K562 (cell line): ENCODE data around the gene PPA2. TPM values are rescaled to one million over a fixed set of nuclear protein-coding genes. Genes with fewer than 3 reads are reported as not detected.

Source experiments
- CEBPB ChIP-seq: fragments of 450-650 bp; IDR thresholded peaks from 2 replicates; pipeline ENCODE4 v1.6.1; 2016; ENCODE audit warnings: missing genetic modification characterization, missing compliant biosample characterization
- E4F1 ChIP-seq: fragments of 250-450 bp; sonication (Bioruptor Pico); IDR thresholded peaks from 2 replicates; pipeline ENCODE4 v1.5.0; 2021; ENCODE audit warnings: mild to moderate bottlenecking, borderline replicate concordance
- ETS2 ChIP-seq: IDR thresholded peaks from 2 replicates; pipeline ENCODE4 v1.6.1; 2016; ENCODE audit warnings: borderline replicate concordance, missing genetic modification characterization, mild to moderate bottlenecking, moderate library complexity, missing compliant biosample characterization; ENCODE audit not compliant: poor library complexity, severe bottlenecking
- MEF2D ChIP-seq: conservative IDR thresholded peaks from 2 replicates; pipeline ENCODE4 v1.6.1; 2016; ENCODE audit warnings: low read depth, missing genetic modification characterization, missing compliant biosample characterization
- MIER1 ChIP-seq: fragments of 450-650 bp; IDR thresholded peaks from 2 replicates; pipeline ENCODE4 v1.6.1; 2016; ENCODE audit warnings: antibody characterized with exemption, mild to moderate bottlenecking, low read depth
- POLR3G ChIP-seq: IDR thresholded peaks from 2 replicates; pipeline ENCODE4 v1.6.1; 2011; ENCODE audit not compliant: insufficient read length, insufficient replicate concordance; ENCODE audit errors: extremely low read depth
- SRSF3 ChIP-seq: fragments of 200-400 bp; formaldehyde crosslinking; IDR thresholded peaks from 2 replicates; pipeline ENCODE4 v1.6.1; 2016; ENCODE audit warnings: mild to moderate bottlenecking, low read length, moderate library complexity; ENCODE audit not compliant: insufficient read depth
- ZNF311 ChIP-seq: fragments of 250-450 bp; sonication (Bioruptor Pico); IDR thresholded peaks from 2 replicates; pipeline ENCODE4 v1.4.0; 2020; ENCODE audit warnings: mild to moderate bottlenecking, moderate library complexity
- ZNF584 ChIP-seq: fragments of 200-800 bp; sonication (Bioruptor generic); IDR thresholded peaks from 2 replicates; pipeline ENCODE4 v1.6.1; 2016; ENCODE audit warnings: low read depth, mild to moderate bottlenecking, missing genetic modification characterization, missing compliant biosample characterization
- polyA plus RNA-seq, 8 experiments: library from polyadenylated mRNA; depleted of rRNA in 4 of 8; stranded (reverse) in 5 of 8; unstranded in 3 of 8; fragments of >200 nt; fragmentation: Nextera tagmentation in 2 of 8; fragmentation: Illumina TruSeq in 1 of 8; extraction: Ambion mirVana in 2 of 8; extraction: Trizol in 1 of 8; gene quantifications; 2 replicates each; pipeline versions ENCODE4 v1.2.1 to v1.2.3, GENCODE V29; 2011 to 2014; ENCODE audit warnings: inconsistent platforms in 1 of 8, missing spikeins in 1 of 8
- total RNA-seq, 7 experiments: library from RNA; depleted of rRNA in 6 of 7; stranded (reverse); fragments of >200 nt in 6 of 7; fragmentation: Illumina TruSeq in 2 of 7; extraction: Trizol in 2 of 7; gene quantifications; 2 replicates each; pipeline versions ENCODE4 v1.2.1 to v1.2.3, GENCODE V29; 2011 to 2021; ENCODE audit warnings: low replicate concordance in 1 of 7
- TF ChIP-seq, protein P1 (sequence below): fragments of 250-450 bp; sonication (Bioruptor Pico); IDR thresholded peaks from 2 replicates; pipeline ENCODE4 v1.4.0; 2020; ENCODE audit warnings: mild to moderate bottlenecking, moderate library complexity
- TF ChIP-seq, protein P2 (sequence below): sonication (generic); IDR thresholded peaks from 2 replicates; pipeline ENCODE4 v1.6.1; 2016
- TF ChIP-seq, protein P3 (sequence below): fragments of 450-650 bp; IDR thresholded peaks from 2 replicates; pipeline ENCODE4 v1.6.1; 2016; ENCODE audit warnings: low read depth

PPA2 gene
- total and polyA plus RNA-seq, 9 of the 15 experiments (the other 6 are each of a cell fraction or from before 2014, with no cell fraction given), result 48.3 to 190 (median 109) TPM

- no peak for TF ChIP-seq E4F1 (CRISPR knock-in tag)
- TF ChIP-seq ZNF311 (CRISPR knock-in tag), result no peak
- TF ChIP-seq, protein P1, sequence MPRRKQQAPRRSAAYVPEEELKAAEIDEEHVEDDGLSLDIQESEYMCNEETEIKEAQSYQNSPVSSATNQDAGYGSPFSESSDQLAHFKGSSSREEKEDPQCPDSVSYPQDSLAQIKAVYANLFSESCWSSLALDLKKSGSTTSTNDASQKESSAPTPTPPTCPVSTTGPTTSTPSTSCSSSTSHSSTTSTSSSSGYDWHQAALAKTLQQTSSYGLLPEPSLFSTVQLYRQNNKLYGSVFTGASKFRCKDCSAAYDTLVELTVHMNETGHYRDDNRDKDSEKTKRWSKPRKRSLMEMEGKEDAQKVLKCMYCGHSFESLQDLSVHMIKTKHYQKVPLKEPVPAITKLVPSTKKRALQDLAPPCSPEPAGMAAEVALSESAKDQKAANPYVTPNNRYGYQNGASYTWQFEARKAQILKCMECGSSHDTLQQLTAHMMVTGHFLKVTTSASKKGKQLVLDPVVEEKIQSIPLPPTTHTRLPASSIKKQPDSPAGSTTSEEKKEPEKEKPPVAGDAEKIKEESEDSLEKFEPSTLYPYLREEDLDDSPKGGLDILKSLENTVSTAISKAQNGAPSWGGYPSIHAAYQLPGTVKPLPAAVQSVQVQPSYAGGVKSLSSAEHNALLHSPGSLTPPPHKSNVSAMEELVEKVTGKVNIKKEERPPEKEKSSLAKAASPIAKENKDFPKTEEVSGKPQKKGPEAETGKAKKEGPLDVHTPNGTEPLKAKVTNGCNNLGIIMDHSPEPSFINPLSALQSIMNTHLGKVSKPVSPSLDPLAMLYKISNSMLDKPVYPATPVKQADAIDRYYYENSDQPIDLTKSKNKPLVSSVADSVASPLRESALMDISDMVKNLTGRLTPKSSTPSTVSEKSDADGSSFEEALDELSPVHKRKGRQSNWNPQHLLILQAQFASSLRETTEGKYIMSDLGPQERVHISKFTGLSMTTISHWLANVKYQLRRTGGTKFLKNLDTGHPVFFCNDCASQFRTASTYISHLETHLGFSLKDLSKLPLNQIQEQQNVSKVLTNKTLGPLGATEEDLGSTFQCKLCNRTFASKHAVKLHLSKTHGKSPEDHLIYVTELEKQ (CRISPR knock-in tag), result no peak
- no peak for TF ChIP-seq CEBPB (tag)
- no peak for TF ChIP-seq MEF2D (tag)
- TF ChIP-seq, protein P2, sequence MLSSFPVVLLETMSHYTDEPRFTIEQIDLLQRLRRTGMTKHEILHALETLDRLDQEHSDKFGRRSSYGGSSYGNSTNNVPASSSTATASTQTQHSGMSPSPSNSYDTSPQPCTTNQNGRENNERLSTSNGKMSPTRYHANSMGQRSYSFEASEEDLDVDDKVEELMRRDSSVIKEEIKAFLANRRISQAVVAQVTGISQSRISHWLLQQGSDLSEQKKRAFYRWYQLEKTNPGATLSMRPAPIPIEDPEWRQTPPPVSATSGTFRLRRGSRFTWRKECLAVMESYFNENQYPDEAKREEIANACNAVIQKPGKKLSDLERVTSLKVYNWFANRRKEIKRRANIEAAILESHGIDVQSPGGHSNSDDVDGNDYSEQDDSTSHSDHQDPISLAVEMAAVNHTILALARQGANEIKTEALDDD, result peak; percentile 70
- TF ChIP-seq ETS2, result no peak
- 0 out of 2 replicates have a peak, but pooled peaks have one; percentile 25 for TF ChIP-seq ZNF584 (CRISPR knock-in tag)
- TF ChIP-seq POLR3G, result no peak
- no peak for TF ChIP-seq MIER1
- no peak for TF ChIP-seq SRSF3
- TF ChIP-seq, protein P3, sequence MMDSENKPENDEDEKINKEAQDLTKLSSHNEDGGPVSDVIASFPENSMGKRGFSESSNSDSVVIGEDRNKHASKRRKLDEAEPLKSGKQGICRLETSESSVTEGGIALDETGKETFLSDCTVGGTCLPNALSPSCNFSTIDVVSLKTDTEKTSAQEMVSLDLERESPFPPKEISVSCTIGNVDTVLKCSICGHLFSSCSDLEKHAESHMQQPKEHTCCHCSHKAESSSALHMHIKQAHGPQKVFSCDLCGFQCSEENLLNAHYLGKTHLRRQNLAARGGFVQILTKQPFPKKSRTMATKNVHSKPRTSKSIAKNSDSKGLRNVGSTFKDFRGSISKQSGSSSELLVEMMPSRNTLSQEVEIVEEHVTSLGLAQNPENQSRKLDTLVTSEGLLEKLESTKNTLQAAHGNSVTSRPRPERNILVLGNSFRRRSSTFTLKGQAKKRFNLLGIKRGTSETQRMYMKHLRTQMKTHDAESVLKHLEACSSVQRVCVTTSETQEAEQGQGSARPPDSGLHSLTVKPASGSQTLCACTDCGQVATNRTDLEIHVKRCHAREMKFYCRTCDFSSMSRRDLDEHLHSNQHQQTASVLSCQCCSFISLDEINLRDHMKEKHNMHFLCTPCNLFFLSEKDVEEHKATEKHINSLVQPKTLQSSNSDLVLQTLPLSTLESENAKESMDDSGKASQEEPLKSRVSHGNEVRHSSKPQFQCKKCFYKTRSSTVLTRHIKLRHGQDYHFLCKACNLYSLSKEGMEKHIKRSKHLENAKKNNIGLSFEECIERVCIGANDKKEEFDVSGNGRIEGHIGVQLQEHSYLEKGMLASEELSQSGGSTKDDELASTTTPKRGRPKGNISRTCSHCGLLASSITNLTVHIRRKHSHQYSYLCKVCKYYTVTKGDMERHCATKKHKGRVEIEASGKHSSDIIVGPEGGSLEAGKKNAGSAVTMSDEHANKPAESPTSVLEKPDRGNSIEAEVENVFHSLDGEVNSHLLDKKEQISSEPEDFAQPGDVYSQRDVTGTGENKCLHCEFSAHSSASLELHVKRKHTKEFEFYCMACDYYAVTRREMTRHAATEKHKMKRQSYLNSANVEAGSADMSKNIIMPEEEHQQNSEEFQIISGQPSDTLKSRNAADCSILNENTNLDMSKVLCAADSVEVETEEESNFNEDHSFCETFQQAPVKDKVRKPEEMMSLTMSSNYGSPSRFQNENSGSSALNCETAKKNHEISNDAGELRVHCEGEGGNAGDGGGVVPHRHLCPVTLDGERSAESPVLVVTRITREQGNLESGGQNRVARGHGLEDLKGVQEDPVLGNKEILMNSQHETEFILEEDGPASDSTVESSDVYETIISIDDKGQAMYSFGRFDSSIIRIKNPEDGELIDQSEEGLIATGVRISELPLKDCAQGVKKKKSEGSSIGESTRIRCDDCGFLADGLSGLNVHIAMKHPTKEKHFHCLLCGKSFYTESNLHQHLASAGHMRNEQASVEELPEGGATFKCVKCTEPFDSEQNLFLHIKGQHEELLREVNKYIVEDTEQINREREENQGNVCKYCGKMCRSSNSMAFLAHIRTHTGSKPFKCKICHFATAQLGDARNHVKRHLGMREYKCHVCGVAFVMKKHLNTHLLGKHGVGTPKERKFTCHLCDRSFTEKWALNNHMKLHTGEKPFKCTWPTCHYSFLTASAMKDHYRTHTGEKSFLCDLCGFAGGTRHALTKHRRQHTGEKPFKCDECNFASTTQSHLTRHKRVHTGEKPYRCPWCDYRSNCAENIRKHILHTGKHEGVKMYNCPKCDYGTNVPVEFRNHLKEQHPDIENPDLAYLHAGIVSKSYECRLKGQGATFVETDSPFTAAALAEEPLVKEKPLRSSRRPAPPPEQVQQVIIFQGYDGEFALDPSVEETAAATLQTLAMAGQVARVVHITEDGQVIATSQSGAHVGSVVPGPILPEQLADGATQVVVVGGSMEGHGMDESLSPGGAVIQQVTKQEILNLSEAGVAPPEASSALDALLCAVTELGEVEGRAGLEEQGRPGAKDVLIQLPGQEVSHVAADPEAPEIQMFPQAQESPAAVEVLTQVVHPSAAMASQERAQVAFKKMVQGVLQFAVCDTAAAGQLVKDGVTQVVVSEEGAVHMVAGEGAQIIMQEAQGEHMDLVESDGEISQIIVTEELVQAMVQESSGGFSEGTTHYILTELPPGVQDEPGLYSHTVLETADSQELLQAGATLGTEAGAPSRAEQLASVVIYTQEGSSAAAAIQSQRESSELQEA, result no peak
These were observed 74.2 kb downstream of the PPA2 start (continued) for GRCh38 chr4:105399532-105400161.
